Lower lobe of right lung (tissue), 2 donors: ENCODE measurements around the gene ZFHX3. TPM values are rescaled to one million over a fixed set of nuclear protein-coding genes. Genes with fewer than 3 reads are reported as not detected.
A peak's percentile ranks its signal among the peaks of the same experiment; 100 is the strongest.

ENCODE experiments used
- ATAC-seq, 2 donors: fragments of 200-7000 bp; cut with Tn5 transposase; one replicate each; pipeline ENCODE4 v1.9.1; 2020 to 2022; ENCODE audit warnings: mild to moderate bottlenecking in 2 of 2, moderate library complexity in 2 of 2
- DNase-seq: peaks from one replicate; pipeline ENCODE4 v3.0.0-alpha.2; 2020
- H3K27ac ChIP-seq: fragments of 200-600 bp; one replicate; pipeline ENCODE4 v1.8.0; 2022
- H3K27me3 ChIP-seq: fragments of 200-600 bp; one replicate; pipeline ENCODE4 v1.8.0; 2022; ENCODE audit warnings: low read depth
- H3K36me3 ChIP-seq: fragments of 200-600 bp; one replicate; pipeline ENCODE4 v1.8.0; 2022; ENCODE audit warnings: mild to moderate bottlenecking
- H3K4me1 ChIP-seq: fragments of 200-600 bp; one replicate; pipeline ENCODE4 v1.8.0; 2022
- H3K4me3 ChIP-seq: fragments of 200-600 bp; one replicate; pipeline ENCODE4 v1.8.0; 2022; ENCODE audit warnings: mild to moderate bottlenecking
- H3K9me3 ChIP-seq: fragments of 200-600 bp; one replicate; pipeline ENCODE4 v1.8.0; 2022
- intact Hi-C: fragments of 100-400 bp; cut with DNase I; formaldehyde crosslinking; loops from one replicate; pipeline ENCODE4 v1.11.0; 2022
- total RNA-seq: library from RNA; stranded (reverse); fragmentation: NEBNext Ultra II Directional; extraction: Animal tissue kit (Norgen Biotek cat#: 25700); gene quantifications from one replicate; pipeline ENCODE4 v1.2.1, GENCODE V29; 2021
- TF ChIP-seq, protein P1 (sequence below): fragments of 200-600 bp; IDR thresholded peaks from one replicate; pipeline ENCODE4 v1.8.0; 2022; ENCODE audit warnings: antibody characterized with exemption, mild to moderate bottlenecking
- donor health status: DM: no; HTN: yes; CAD: no; lungs with severe emphysema.

ZFHX3 gene
- total RNA-seq, 1 donor from 2014 or later, result 29.3 TPM

DNA sequence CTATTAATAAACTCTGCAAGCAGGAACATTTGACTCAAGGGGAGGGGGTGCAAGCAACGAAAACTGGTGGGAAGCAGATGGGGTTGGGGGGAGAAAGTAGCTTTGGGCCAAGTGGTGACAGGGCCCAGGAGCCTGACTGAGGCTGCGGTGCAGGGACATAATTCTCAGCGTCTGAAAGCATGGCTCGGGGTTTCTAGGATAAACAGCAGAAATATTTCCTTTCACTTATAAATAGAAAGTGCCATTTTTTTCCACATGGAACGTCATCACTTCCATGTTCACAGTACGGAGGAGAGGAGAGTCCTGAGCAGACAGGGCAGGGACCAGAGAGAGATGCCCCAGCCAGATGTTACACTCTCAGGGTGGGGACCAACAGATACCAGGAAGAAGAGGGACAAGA is 197.1 kb downstream of the ZFHX3 start:
- H3K4me3 ChIP-seq, result no peak overlapping the region
- H3K36me3 ChIP-seq, result no peaks in the 10 kb centered on the region
- no peaks in the 10 kb centered on the region for H3K9me3 ChIP-seq
- TF ChIP-seq, protein P1, sequence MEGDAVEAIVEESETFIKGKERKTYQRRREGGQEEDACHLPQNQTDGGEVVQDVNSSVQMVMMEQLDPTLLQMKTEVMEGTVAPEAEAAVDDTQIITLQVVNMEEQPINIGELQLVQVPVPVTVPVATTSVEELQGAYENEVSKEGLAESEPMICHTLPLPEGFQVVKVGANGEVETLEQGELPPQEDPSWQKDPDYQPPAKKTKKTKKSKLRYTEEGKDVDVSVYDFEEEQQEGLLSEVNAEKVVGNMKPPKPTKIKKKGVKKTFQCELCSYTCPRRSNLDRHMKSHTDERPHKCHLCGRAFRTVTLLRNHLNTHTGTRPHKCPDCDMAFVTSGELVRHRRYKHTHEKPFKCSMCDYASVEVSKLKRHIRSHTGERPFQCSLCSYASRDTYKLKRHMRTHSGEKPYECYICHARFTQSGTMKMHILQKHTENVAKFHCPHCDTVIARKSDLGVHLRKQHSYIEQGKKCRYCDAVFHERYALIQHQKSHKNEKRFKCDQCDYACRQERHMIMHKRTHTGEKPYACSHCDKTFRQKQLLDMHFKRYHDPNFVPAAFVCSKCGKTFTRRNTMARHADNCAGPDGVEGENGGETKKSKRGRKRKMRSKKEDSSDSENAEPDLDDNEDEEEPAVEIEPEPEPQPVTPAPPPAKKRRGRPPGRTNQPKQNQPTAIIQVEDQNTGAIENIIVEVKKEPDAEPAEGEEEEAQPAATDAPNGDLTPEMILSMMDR, result no peak
- H3K27ac ChIP-seq, result peak overlapping the region; percentile 49
- peaks cover 26% of the 10 kb centered on the region for H3K4me1 ChIP-seq
- no peaks in the 10 kb centered on the region for H3K27me3 ChIP-seq
- intact Hi-C loops, result no loop called here
- DNase-seq (no peak), ATAC-seq (no peak)

DNA sequence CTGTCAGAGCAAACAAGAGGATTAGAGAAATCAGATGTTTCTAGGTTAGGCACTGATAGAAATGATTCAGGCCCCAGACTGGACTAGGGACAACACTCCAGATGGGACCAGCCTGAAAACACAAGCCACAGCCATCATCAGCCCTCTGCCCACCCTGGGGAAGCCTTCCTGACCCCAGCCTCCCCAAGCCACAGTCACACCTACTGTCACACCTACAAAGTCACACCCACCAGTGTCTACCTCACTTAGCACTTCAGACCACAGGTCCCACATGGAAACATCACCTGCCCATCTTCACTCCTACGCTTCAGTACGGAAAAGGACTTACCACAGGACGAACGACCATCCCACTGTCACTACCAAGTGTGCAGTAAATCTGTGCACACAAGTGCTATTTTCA is 197.9 kb downstream of the ZFHX3 start:
- no peak for ATAC-seq
- TF ChIP-seq, protein P1, result no peak
- H3K27ac ChIP-seq, result peak overlapping the region; percentile 49

DNA sequence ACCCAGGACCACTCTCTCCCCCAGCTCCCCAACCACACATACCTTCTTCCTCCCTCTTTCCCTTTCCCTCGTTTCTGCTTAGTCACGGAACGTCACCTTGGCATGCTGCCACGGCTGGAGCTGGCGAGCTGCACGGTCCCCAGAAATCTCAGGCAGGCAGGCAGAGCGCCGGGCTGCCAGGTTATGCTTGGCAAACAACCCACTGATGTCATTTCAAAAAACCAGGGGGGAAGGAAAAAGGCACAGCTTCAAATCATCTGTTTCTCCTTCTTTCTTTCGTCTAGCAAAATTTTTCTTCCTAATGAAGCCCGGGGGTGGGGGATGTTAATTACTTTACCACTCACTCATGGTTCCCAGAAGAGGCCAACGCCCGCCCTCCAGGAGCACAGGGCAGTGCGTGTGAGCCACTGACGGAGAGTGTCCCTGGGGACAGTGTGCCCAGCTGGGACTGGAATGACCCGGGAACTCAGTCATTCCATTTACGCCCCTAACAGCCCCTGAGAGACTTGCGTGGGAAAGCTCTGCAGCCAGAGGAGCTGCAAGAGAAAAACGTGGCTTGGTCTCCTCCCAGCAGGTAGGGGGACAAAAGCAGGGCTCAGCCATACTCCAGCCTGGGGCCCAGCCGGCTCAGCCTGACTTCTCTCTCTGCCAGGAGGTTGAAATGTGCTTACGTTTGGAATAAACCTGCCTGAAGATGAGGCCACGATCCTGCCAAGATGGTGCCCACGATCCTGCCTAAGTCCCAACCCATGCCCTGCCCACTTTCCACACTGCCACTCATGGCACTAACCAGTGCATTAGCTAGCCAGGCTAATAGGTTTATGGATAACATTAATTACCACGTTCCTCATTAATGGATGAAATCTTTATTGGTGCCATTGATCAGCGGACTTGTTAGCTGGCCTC is 198.9 kb downstream of the ZFHX3 start:
- peak; percentile 78 to 84 for ATAC-seq
- Histone ChIP-seq H3K27ac (peak overlapping the region; percentile 56), H3K4me3 (no peak overlapping the region), H3K4me1 (peaks cover 23% of the 10 kb centered on the region), H3K27me3 (no peaks in the 10 kb centered on the region), H3K9me3 (no peaks in the 10 kb centered on the region), H3K36me3 (no peaks in the 10 kb centered on the region)
- TF ChIP-seq, protein P1, result no peak
- DNase-seq, result peak; percentile 88
- intact Hi-C loops, result no loop called here

More for the DNA sequence above, 197.9 kb downstream of the ZFHX3 start:
- Histone ChIP-seq H3K9me3 (no peaks in the 10 kb centered on the region), H3K36me3 (no peaks in the 10 kb centered on the region), H3K4me3 (no peak overlapping the region), H3K4me1 (peaks cover 26% of the 10 kb centered on the region), H3K27me3 (no peaks in the 10 kb centered on the region)
- intact Hi-C loops, result no loop called here
- DNase-seq, result no peak

DNA sequence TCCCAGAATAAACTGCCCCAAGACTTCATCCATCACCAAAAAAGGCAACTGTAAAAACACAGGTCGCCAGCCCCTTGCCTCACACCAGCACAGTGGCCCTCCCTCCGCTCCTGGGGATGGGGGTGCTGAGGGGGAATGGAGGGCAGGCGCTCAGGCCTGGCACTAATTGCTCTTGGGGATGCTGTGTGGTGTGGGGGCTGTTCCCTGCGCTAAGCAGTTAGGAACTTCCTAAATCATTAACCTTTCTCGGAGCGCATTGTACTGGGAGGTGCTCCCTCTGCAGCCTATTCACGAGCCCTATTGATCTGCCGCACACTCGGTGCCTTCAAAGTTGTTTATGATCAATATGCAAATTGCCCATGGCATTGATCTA is 199.9 kb downstream of the ZFHX3 start:
- Histone ChIP-seq H3K27ac (peak overlapping the region; percentile 56), H3K4me1 (peaks cover 16% of the 10 kb centered on the region), H3K27me3 (no peaks in the 10 kb centered on the region), H3K36me3 (no peaks in the 10 kb centered on the region), H3K4me3 (no peak overlapping the region), H3K9me3 (no peaks in the 10 kb centered on the region)
- intact Hi-C loops, result no loop called here
- no peak for DNase-seq
- TF ChIP-seq, protein P1, result no peak
- ATAC-seq, result no peak

DNA sequence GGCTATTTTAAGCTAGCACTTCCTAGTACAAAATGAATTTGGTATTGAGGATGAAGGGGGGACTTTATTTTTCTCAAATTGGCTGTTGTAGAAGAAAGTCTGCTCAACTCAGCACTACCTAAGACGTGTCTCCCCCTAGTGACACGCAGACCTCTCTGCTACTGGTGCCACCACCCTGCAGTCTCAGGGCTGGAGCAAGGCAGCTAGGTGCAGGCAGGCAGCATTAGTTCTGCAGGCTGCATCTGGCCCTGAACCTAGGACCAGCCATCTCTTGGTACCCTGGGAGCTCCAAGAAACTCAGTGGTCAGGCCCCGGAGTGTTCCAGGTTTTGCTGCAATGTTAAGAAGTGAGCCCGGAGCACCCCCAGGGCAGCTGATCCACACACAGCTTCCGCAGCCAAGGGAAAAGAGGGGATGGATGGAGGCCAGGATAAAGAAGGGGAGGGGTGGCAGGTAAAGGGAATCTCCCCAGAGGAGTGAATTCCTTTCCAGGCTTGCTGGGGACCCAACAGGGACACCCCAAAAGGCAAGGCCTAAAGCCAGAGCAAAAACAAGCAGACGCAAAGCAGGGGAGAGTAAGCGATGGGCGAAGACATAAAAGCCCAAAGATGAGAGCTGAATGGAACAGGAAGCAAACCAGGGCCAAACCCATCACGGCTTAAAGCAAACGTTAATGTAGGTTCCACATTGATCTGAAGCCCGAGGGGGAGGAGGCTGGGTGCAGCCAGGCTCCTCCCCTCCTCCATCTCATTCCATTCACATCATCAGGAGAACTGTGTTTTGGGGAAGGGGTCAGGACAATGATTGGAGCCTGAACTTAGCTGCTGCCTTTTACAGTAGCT is 200.5 kb downstream of the ZFHX3 start:
- no peaks in the 10 kb centered on the region for H3K27me3 ChIP-seq
- H3K4me3 ChIP-seq, result no peak overlapping the region
- H3K9me3 ChIP-seq, result no peaks in the 10 kb centered on the region
- intact Hi-C loops, result no loop called here
- H3K36me3 ChIP-seq, result no peaks in the 10 kb centered on the region
- peaks cover 16% of the 10 kb centered on the region for H3K4me1 ChIP-seq
- ATAC-seq, result no peak
- TF ChIP-seq, protein P1, result peak; percentile 19
- no peak for DNase-seq
- H3K27ac ChIP-seq, result peak overlapping the region; percentile 56
